GM04503 (cell line): ENCODE data around the gene HIPK2.
"Not testable (repeated sequence)": the region's sequence is repeated elsewhere in the genome, so short reads cannot be mapped to it uniquely, and the experiment has no call there.

ENCODE experiments used
- DNase-seq: peaks from one replicate; pipeline ENCODE4 v3.0.0-alpha.2; 2012; ENCODE audit warnings: low read depth

Gene HIPK2

DNA sequence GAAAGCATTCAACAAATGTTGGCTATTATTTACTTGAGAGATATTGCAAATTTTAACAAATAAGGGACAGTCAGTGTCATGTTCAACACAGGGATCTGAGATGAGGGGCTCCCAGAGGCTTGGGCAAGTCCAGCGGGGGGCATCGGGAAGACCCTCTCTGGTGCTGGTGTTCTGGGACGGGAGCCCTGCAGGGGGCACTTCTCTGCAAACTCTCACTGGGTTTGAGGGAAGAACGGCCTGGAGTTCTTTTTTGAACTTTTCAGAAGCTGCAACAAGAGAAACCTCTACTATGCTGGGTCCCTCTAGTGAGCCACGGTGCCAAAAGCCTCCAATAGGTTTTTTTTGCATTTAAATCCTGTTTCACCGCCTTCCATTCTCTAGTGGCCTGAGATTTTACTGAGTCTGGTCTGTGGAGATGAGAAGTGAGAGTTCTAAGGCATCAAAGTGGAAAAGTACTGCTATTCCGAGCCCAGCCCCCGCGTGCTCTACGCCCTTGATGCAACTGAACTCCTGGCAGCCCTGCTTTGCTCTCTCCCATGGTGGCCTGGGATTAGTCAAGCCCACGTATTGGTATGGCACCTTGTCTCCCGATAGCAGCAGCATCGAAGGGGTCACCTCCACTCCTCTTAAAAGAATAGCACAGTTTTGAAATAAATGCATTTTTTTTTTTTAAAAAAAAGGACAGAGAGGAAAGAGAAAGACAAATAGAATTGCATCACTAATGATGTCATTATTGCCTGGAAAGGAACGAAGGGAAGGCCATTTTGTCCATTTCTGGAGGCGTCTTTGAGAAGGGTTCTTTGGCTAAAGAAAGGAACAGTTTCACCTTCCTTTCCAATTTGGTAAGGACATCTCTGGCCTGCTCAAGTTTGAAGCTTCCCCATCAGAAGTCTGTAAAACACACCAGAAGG lies 210.8 kb downstream of the HIPK2 start:
- DNase-seq, result no peak

- no peak for DNase-seq
Observed at GRCh38 chr7:139566075-139566474, 211.7 kb downstream of the HIPK2 start.

DNA sequence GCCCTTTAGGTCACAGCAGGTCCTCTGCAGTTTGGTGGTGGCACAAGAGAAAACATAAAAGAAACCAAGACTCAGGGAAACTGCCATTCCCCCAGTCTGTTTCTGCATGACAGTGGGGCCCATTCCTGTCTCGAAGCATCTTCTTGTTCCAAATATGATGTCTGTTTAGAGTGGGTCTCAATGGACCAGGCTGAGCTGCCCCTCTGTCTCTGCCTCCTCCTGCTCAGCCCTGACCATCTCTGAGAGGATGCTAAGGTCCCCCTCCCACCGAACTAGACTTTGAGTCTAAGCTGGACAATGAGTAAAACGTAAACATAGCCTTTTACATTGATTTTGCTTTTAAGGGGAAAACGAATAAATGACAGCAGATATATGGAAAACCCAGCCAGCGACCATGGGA lies 213.9 kb downstream of the HIPK2 start:
- no peak for DNase-seq

DNA sequence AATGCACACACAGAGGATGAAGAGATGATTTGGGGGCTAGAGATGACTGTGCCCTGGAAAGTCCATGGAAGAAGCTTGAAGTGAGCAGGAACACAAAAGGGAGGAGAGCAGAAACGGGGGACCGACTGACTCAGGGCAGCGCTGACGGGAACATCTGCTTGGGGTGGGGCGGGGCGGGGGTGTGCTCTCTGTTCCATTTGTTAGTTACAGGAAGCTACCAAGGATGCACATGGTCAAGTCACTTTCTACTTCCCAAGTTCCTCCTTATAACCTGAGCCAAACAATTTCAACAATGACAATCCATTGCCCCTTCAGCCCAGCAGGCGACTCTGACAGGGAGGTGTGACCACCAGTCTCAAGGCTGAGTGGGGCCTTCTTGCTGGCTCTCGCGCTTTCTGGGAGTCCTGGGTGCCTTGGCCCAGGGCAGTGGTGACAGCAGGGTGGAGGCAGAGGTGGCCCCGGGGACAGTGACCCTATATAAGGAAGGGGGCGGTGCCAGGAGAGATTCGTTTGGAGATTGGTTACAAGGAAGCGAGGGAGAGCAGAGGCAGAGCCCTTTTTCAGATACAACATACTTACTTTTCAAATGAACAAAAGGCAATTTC lies 214.7 kb downstream of the HIPK2 start:
- DNase-seq, result no peak

DNA sequence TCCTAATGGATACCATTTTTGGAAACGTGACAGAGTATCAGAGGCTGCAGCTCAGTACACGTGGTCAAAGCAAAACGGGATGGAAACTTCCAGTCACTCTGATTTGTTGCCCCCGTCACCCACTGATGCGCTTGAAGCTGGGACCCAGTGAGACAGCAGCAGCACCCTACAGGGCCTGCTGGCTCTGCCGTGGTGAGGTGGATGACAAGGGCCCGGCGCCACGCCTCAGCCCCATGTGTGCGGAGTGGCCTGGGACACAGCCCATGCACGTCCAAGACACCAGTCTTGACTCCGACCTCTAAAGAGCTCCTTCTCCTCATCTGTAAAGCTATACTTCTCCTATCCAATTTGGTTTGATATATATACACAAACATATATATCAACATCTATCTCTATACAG lies 215.3 kb downstream of the HIPK2 start:
- DNase-seq, result no peak

DNA sequence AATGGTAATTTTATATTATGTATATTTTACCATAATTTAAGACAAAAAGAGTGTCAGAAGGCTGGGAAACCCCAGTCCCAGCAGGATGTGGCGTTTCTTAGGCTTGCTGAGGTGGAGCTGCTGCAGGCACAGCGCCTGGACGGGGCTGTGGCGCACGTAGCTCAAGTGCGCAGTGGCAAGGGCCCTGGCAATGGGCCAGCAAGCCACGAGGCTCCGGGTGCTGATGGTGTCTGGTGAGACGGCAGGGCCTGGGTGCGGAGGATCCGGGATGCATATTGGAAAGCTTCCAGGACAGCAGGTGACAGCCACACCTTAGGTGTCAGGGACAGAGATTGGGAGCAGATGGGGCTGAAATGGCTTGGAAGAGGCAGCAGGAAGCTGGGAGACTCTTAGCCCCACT lies 217.1 kb downstream of the HIPK2 start:
- DNase-seq, result no peak

GRCh38 chr7:139560199-139560598 lies 217.6 kb downstream of the HIPK2 start:
- DNase-seq, result no peak

DNA sequence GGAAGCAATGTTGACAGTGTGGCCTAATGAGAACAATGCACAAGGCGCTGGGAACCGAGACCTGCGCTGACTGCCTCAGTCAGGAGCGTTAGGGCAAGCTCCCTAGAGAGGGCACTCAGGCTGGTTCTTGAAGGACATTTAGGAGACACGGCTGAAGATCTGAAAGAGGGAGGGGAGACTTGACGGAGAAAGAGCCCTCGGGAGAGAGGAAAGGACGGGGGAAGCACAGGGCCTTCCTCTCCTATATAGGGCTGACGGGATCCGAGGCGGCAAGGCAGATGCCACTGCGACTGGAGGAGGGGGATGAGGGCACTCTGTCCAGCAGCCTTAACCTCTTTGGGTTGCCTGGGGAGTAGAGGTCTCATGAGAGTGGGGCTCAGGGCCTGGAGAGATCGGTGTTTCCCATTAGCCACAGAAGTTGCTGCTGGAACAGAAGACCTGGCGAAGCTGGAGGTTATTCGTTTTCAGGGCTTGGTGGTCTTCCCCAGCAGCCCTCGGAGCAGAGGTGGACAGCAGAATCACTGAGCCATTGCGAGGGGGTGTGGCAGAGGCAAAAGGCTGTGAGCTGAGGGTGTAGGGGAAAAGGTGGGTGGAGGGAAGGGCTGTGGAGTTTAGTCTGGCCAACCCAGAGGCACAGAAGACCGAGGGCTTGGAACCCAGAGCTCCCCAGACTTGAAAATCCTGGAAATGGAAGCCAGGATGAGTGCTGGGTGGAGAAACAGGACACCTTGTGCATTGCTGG lies 218.3 kb downstream of the HIPK2 start:
- DNase-seq, result no peak

DNA sequence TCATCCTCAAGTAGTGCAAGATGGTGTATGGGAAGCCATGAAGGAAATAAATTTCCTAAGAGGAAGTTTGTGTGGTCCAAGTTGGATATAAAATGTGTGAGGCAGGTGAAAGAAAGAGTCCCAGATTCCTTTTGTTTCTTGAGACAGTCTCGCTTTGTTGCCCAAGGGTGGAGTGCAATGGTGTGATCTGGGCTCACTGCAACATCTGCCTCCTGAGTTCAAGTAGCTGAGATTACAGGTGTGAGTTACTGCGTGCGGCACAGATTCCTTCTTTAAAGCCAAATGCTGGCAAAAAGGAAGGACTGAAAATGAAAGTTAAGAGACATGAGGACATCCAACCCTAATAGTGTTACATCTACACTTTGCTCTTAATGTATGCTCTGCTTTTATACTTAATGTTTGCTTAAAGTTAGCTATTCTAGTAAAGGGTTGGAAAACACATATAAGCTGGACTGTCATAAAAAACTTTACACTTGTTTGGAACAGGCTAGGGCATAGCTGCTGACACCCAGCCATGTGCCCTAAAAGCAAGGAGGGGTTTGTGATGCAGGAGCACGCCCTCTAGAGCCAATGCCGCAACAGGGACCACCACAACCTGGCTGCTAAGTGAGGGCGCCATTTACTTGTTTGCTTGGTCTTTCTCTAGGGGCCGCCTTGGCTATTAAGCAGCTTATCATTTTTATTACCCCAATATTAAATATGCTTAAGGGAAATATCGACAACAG lies 219.8 kb downstream of the HIPK2 start:
- no peak for DNase-seq

DNA sequence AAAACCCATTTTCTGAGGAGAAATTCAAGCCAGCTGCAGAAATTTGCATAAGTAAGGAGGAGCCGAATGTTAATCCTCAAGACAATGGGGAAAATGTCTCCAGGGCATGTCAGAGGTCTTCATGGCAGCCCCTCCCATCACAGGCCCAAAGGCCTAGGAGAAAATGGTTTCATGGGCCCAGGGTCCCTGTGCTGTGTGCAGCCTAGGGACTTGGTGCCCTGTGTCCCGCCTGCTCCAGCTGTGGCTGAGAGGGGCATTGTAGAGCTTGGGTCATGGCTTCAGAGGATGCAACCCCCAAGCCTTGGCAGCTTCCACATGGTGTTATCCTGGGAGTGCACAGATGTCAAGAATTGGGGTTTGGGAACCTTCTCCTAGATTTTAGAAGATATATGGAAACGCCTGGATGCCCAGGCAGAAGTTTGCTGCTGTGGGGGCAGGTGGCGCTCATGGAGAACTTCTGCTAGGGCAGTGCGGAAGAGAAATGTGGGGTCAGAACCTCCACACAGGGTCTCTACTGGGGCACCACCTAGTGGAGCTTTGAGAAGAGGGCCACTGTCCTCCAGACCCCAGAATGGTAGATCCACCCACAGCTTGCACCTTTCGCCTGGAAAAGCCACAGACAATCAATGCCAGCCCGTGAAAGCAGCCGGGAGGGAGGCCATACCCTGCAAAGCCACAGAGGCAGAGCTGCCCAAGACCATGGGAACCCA lies 223.7 kb downstream of the HIPK2 start:
- DNase-seq, result not testable (repeated sequence)

DNA sequence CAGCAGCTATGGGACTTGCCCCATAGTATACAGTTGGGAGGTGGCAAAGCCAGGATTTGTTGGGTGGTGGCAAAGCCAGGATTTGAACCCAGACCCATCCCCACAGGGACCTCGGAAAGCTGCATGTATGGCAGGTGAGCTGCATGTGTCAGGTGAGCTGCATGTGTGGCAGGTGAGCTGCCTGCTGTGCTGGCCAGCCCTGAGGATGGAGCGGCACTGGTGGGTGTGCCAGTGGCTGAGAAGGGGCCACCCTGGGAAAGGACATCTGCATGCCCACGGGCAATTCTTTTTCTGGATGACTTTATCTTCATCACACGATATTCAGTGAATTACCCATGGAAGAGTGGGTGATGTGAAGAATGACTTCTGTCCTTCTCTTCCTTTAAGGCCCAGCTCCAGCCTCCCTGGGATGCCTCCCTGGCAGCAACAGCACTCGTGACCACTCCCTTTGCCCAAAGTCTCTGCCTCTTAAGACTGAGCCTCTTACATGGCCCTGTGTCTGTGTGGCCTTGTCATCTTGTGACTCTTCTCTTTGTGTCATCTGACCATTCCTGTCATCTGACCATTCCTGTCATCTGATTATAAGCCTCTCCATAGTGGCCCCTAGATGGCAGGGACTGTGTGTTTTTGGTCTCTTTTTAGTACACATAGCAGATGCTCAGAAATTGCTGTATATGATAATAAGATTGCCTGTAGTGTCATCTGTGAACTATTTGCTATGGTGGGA lies 229.3 kb downstream of the HIPK2 start:
- DNase-seq, result no peak

GRCh38 chr7:139544645-139545044 lies 233.2 kb downstream of the HIPK2 start:
- no peak for DNase-seq

DNA sequence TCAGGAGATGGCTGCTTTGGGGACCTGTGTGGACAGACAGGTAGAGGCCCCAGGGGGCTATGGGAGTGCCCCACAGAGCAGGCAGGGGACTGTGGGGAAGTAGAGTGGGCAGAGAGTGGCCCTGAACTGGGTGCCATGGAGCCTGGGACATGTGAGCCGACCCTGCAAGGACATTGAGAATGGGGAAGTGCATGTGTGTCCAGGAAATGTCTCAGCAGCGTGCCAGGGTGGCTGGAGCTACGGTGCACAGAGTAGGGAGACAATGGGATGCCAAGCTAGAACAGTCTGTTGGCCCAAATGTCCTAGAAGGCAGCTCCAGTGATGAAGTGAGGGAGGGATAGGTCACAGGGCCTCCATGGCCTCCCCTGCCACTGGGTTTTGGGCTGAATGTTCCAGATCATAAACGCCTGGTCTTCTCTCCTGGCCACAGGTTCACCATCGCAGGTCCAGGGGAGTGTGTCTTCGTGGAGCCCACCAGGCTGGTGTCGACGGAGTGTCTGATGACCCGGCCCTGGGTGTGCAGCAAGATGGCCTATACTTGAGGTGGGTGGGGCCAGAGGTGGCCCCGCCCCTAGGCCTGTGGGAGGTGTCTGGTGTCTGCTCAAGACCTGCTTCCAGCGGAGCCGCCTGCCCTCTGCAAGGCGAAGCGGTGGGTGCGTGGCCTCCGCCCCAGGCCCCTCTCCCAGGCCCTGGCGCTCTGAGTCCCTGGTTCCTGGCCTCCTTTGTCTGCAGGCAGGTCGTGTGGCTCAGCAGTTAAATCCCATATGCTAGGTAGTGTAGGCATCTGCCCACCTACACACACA lies 233.8 kb downstream of the HIPK2 start:
- no peak for DNase-seq

DNA sequence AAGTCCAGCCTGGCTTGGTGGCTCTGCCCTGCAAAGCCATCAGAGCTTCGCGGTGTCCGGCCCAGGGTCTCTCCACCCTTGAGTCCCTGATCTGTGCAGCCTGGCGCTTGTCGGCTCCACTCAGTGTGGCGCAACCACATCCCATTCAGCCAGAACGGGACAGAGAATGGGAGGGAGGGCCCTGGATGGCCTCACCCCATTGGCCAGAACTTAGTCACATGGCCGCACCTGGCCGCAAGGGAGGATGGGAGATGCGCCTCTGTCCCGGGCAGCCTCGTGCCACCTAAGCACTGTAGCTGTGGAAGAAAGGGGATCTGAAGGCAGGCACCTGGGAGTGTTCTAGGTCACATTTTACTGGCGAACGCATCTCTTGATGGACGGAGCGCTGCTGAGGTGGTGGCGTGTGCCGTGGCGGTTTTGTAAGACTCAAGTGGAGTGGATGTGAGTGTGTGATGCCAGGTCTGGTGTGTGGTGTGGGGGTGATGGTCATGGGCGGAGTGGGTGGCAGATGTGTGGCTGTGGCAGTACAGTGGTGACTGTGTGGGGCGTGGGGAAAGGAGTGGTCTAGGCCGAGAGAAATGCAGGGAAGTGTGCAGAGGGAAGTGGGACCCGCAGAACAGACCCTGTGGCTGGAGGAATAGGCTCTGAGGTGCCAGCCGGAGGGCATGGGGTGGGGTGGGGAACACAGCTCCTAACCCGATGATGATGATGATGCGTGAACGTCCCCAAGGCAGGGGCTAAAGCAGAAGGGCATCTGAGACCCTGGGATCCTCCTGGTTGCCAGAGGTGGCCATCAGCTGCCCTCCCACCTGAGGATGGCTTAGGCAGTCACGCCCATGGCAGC lies 235.3 kb downstream of the HIPK2 start:
- DNase-seq, result no peak

- DNase-seq, result no peak
Observed at GRCh38 chr7:139541600-139542307, 236.0 kb downstream of the HIPK2 start.

DNA sequence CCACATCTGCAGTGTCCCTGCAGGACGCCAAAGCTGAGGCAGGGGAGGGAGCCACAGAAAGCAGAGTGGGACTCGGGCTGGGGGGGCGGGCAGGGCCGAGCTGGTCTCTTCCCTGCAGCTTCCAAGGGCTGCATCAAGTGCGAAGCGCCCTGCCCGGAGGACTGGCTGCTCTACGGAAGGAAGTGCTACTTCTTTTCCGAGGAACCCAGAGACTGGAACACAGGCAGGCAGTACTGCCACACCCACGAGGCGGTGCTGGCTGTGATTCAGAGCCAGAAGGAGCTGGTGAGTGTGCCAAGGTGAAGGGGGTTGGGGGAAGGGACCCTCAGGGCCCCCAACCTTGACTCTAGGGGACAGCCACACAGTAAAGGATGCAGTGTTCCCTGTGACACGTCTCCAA lies 237.6 kb downstream of the HIPK2 start:
- DNase-seq, result no peak

DNA sequence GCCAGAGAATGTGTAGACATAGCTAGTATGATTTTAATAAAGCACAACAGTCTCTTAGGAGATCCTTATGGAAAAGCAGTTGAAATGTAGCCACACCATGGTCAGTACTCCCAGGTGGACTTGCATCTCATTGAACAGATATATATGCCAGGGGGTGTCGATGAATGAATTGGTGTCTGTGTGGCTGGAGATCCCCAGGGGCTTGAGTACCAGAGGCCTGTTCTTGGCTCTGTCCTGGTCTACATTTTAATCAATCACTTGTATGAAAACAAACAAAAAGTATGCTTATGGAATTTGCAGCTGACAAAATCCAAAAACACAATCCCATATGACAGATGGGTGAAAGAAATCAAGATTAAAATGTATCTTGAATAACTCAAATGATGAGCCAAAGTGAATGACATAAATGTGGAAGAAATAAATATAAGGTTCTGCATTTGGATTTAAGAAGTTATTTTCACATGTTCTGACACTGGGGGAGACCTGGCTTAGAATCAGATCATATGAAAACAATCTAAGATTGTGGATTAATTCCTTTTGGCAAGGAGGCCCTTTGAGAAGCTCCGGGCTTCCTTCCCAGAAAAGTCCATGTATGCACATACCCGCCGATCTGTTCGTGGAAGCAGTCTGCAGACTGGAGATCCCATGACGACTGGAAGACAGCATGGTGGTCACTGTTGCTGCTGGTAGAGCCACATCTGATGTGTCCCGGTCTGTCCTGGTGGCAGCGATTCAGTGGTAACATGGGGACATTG lies 238.7 kb downstream of the HIPK2 start:
- no peak for DNase-seq

GRCh38 chr7:139536152-139536551 lies 241.6 kb downstream of the HIPK2 start:
- DNase-seq, result no peak
